HG03196 (cell line): ENCODE measurements around the gene TBC1D19.
"Not testable (repeated sequence)": the region's sequence is repeated elsewhere in the genome, so short reads cannot be mapped to it uniquely, and the experiment has no call there.

Source experiments
- ATAC-seq: cut with Tn5 transposase; IDR thresholded peaks from one replicate; pipeline ENCODE4 v1.9.1; 2021; ENCODE audit not compliant: unreplicated experiment

TBC1D19 gene

GRCh38 chr4:26583865-26584652 lies at the start of gene TBC1D19:
Gene TBC1D19 (plus strand): TSS chr4:26584084. CDS start chr4:26584194, 110 bp downstream.
- peak; percentile 100 for ATAC-seq

DNA sequence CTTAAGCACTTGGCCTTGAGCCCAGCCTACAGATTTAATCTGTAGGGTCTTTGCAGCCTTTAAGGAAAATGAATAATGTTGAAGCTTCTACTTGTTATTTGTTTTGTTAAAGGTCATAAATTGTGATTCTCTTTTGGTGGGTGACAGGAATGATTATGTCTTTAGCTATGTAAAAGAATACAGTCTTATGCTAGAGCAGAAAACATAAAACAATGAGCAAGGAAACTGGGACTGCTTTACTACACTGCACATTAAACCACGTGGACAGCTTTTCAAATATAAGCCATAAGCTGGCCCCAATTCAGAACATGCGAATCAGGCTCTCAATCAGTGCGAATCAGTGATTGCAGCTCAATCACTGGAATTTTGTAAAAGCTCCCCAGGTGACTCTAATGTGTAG lies 40.9 kb upstream of the TBC1D19 start:
- no peak for ATAC-seq

- no peak for ATAC-seq
Observed at GRCh38 chr4:26544421-26544820, 39.5 kb upstream of the TBC1D19 start.

GRCh38 chr4:26548379-26548778 lies 35.5 kb upstream of the TBC1D19 start:
- ATAC-seq, result not testable (repeated sequence)

DNA sequence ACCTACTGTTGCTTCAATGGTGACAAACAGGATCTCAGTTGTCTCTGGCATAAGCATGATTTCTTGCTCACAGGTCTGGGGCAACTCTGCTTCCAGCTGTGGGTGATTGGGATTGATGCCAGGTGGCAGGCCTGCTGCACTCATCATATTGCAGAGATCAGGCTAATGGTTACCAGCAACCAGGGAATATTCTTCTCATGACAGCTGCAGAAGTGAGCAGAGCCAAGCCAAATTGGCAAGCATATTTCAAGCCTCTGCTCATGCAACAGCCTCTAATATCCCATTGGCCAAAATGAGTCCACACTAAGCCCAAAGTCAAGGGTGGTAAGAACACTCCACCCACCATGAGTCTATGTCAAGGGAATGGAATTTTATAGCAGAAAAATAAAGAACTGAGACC lies 26.7 kb upstream of the TBC1D19 start:
- ATAC-seq, result no peak

GRCh38 chr4:26558166-26558895 lies 25.6 kb upstream of the TBC1D19 start:
- no peak for ATAC-seq

DNA sequence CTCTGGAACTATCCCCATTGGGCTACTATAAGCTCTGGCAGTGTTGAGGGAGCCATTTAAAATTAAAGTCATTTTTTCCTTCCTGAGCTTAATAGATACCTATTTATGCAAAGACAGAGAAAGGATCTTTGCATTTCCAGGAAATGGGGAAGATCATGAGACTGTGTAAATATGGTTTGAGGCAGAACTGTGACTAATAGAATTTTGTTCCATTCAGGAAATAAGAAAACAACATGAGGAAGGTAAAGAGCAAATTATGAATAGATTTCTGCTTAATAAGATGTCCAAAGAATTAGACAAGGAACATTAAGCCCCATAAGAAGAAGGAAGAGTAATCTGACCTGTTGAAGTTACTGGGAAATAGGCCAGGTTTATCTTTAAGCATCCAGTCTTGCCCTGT lies 17.8 kb upstream of the TBC1D19 start:
- no peak for ATAC-seq

GRCh38 chr4:26568446-26568994 lies 15.4 kb upstream of the TBC1D19 start:
- ATAC-seq, result no peak

DNA sequence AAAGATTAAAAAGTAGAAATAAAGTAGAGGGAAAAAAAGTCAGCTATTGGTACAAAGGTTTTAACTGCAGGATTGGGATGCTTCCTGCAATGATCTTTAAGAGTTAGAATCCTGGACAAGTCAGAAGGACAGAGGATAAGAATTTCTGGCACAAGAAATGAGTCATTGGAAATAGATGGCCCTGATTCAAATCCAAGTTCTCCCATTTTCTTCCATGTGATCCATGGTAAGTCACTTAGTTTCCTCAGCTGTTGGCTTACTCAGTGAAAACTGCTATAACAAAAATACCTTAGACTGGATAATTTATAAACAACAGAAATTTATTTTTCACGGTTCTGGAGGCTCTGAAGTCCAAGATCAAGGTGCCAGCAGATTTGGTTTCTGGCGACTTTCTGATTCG lies 13.3 kb upstream of the TBC1D19 start:
- no peak for ATAC-seq

- no peak for ATAC-seq
Observed at GRCh38 chr4:26573389-26573794, 10.5 kb upstream of the TBC1D19 start.

DNA sequence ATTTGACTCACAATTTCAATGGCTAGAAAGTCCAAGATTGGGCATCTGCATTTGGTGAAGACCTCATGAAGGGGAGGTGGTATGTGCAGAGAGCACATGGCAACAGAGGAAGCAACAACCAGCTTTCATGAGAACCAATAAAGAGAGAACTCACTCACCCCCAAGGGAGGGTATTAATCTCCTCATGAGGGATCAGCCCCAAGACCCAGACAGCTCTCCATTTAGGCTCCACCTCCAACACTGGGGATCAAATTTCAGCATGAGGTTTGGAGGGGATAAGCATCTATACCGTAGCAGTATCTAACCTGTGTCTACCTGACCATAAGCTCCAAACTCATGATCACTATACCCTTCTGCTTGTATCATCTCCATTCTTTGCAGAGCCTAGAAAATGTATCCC lies 9.3 kb upstream of the TBC1D19 start:
- ATAC-seq, result no peak

DNA sequence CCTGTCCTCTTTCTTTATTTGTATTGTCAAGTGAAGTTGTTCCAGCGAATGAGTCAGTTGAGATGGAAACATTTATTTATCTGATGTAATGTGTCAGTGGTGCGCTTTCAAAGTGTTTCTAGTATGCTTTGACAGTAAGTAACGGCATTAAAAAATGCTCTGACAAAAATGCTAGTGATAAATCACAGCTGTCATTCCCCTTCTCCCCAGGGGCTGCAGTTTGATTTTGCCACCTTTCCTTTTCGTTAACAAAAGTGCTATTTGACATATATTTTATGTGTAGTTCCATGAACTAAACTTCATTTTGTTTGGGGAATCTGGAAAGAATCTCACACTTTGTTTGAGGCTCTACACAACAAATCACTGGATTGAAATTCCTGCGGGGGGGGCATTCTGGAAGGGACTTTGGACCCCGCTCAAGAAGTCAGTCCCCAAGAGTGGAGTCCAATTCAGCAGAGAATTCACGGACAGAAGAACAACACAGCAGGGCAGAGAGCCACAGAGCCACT lies 7.6 kb upstream of the TBC1D19 start:
- ATAC-seq, result no peak

GRCh38 chr4:26577066-26577465 lies 6.8 kb upstream of the TBC1D19 start:
- ATAC-seq, result no peak

DNA sequence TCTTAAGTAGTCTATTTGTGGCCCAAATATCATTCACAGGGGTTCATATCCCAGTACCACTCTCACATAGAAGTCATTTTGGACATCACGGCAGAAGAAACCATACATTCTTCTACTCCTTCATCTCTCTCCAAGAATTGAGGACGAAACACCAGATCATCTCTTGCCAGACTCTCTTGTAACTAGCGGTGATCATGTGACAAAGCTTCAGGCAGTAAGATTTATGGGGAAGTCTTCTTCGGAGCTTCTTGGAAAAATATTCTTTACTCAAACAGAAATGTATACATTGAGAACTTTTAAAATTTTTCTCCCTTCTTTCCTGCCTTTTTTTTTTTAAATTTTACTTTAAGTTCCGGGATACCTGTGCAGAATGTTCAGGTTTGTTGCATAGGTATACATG lies 4.7 kb upstream of the TBC1D19 start:
- ATAC-seq, result no peak

GRCh38 chr4:26581341-26581740 lies 2.5 kb upstream of the TBC1D19 start:
- ATAC-seq, result not testable (repeated sequence)

GRCh38 chr4:26583538-26583864 lies 383 bp upstream of the TBC1D19 start:
- peak; percentile 56 for ATAC-seq

DNA sequence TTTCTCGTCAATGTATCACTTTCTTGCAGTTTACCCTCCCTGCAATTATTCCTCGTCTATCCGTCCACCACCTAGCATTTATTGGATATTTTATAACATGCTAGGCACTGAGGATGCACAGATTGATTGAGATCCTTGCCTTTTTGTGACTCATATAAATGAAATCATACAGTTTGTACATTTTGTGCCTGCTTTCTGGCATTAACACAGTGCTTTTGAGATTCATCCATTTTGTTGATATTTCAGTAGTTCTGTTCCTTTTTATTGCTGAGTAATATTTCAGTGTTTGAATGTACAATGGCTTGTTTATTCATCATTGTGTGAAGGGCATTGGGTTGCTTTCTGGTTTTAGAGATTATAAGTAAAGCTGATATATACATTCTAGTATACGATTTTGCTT lies 841 bp downstream of the TBC1D19 start:
- ATAC-seq, result no peak

DNA sequence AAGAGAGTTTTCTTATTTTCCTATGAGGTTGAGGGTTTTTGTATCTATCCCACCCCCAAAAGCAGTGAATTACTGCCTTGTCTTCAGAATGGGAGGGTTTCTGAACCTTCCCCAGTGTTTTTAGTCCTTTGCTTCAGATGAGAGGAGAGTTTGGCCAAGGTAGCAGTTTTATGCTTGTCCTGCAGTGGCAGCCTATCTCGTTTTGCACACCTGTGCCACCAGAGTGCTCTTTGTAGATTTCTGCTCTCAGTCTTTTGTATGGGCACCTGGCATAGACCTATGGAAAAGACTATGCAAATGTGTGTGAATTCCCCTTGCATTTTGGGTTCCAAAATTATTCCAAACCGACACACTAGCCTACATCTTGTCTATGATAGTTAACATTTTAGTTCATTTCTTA lies 5.8 kb downstream of the TBC1D19 start:
- ATAC-seq, result no peak

- ATAC-seq, result no peak
Observed at GRCh38 chr4:26590639-26591038, 6.8 kb downstream of the TBC1D19 start.

DNA sequence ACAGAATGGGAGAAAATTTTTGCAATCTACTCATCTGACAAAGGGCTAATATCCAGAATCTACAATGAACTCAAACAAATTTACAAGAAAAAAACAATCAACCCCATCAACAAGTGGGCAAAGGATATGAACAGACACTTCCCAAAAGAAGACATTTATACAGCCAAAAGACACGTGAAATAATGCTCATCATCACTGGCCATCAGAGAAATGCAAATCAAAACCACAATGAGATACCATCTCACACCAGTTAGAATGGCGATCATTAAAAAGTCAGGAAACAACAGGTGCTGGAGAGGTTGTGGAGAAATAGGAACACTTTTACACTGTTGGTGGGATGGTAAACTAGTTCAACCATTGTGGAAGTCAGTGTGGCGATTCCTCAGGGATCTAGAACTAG lies 9.7 kb downstream of the TBC1D19 start:
- ATAC-seq, result not testable (repeated sequence)

- ATAC-seq, result no peak
Observed at GRCh38 chr4:26594371-26594770, 10.5 kb downstream of the TBC1D19 start.

DNA sequence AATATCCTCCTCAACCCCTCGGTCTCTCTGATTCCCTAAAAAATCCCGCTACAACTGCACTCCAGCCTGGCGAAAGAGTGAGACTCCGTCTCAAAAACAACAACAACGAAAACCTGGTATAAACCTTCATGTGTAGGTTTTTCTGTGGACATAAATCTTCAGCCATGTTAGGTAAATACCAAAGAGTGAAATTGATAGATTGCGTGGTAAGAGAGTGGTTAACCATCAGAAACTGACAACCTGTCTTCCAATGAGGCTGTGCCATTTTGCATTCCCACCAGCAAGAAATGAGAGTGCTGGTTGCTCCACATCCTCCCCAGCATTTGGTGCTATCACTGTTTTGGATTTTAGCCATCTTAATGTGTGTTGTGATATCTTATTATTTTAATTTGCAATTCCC lies 10.9 kb downstream of the TBC1D19 start:
- ATAC-seq, result no peak
